ENCODE data around the gene BMAL1.

DNA sequence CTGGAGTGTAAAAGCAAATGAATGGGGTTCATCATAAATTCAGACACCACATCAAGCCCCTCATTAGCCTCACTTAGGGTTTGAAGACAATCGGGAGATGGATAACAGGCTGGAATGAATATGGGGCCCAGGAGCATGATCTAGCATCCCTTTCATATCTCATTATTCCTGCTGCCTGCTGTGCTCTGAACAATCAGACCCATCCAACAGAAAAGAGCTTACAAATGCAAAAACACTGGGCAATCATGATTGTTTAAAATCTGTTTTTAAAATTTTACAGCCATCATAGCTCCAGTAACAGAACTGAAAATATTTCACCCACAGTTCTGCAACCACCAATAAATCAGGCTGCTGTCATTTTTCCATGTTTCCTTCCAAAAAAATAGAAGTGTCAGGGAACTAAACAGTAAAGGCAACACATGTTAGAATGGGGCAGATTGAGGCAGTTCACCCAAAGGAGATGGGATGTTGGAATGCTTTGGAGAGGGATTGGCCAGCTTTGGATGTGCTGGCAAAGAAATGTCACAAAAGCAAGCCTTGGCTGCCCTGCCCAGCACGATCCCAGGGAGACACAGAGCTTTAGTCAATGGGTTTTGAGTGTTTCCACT, 47.8 kb upstream of the BMAL1 start:
- TF ChIP-seq, protein P1, sequence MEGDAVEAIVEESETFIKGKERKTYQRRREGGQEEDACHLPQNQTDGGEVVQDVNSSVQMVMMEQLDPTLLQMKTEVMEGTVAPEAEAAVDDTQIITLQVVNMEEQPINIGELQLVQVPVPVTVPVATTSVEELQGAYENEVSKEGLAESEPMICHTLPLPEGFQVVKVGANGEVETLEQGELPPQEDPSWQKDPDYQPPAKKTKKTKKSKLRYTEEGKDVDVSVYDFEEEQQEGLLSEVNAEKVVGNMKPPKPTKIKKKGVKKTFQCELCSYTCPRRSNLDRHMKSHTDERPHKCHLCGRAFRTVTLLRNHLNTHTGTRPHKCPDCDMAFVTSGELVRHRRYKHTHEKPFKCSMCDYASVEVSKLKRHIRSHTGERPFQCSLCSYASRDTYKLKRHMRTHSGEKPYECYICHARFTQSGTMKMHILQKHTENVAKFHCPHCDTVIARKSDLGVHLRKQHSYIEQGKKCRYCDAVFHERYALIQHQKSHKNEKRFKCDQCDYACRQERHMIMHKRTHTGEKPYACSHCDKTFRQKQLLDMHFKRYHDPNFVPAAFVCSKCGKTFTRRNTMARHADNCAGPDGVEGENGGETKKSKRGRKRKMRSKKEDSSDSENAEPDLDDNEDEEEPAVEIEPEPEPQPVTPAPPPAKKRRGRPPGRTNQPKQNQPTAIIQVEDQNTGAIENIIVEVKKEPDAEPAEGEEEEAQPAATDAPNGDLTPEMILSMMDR (IDR thresholded peaks at IDR 0.05 in 4 of 5, conservative IDR thresholded peaks at IDR 0.05 in 1 of 5): no peak
- TF ChIP-seq POLR2A (IDR thresholded peaks at IDR 0.05): no peak

Measured in gastrocnemius medialis (tissue), 4 donors.